Activated T-helper 17 cell treated with anti-CD3 and anti-CD28 coated beads, Interleukin-2, amount 50 U/mL, for 72 hours (primary cell): ENCODE data around the gene CDC42BPB. TPM values are rescaled to one million over a fixed set of nuclear protein-coding genes. Genes with fewer than 3 reads are reported as not detected.
A peak's percentile ranks its signal among the peaks of the same experiment; 100 is the strongest.

Experiments used
- ATAC-seq: fragments of 150-1000 bp; cut with Tn5 transposase; replicated peaks from 2 replicates; pipeline ENCODE4 v1.10.0; 2021; ENCODE audit warnings: mild to moderate bottlenecking, moderate library complexity
- H3K27ac Mint-ChIP-seq: one replicate; pipeline ENCODE4 v1.8.0; 2022; ENCODE audit warnings: mixed read lengths
- H3K27me3 Mint-ChIP-seq: one replicate; pipeline ENCODE4 v1.8.0; 2022; ENCODE audit warnings: mixed read lengths
- H3K36me3 Mint-ChIP-seq: one replicate; pipeline ENCODE4 v1.8.0; 2022; ENCODE audit warnings: low read depth, mild to moderate bottlenecking, mixed read lengths
- H3K4me1 Mint-ChIP-seq: one replicate; pipeline ENCODE4 v1.8.0; 2022; ENCODE audit warnings: mixed read lengths
- H3K4me3 Mint-ChIP-seq: one replicate; pipeline ENCODE4 v1.8.0; 2022; ENCODE audit warnings: mild to moderate bottlenecking, mixed read lengths
- H3K9me3 Mint-ChIP-seq: one replicate; pipeline ENCODE4 v1.8.0; 2022; ENCODE audit warnings: mixed read lengths
- total RNA-seq, 2 donors: library from RNA; stranded (reverse); gene quantifications; one replicate each; pipeline ENCODE4 v1.2.3, GENCODE V29; 2022

CDC42BPB gene
- total RNA-seq, 2 donors from 2014 or later: 7.2 to 7.3 TPM

DNA sequence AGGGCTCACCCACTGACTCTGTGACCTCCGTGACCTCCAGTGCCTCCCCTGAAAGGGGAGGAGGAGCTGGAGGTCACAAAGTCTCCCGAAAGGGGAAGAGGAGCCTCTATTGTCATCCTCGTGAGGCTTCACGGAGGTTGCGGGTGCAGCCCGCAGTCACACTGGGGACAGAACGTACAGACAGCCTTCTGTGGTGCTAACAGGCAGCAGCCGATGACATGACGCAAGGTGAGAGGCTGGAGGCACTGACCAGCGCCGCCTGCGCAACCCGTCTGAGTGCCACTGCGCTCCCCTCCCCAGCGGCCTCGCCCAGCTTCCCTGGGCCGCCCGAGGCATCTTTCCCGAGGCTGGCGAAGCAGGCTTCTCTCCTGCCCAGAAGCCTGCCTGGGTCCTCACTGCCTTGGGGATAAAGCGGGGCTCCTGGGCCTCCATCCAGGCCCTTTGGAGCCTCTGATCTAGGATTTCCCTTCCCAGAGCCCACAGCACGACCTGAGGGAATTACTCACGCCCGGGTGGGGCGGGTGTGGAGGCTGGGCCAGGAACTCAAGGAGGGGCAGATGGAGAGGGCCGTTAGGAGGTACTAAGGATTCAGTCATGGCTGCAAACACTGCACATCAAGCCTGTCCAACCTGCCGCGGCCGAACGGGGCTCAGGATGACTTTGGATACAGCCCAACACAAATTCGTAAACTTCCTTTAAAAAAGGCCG, 14.3 kb upstream of the CDC42BPB start:
- Mint-ChIP-seq H3K4me3 (no peak overlapping the region), H3K27ac (no peak overlapping the region), H3K4me1 (no peaks in the 10 kb centered on the region), H3K9me3 (no peaks in the 10 kb centered on the region), H3K27me3 (no peaks in the 10 kb centered on the region), H3K36me3 (no peaks in the 10 kb centered on the region)
- ATAC-seq: no peak

DNA sequence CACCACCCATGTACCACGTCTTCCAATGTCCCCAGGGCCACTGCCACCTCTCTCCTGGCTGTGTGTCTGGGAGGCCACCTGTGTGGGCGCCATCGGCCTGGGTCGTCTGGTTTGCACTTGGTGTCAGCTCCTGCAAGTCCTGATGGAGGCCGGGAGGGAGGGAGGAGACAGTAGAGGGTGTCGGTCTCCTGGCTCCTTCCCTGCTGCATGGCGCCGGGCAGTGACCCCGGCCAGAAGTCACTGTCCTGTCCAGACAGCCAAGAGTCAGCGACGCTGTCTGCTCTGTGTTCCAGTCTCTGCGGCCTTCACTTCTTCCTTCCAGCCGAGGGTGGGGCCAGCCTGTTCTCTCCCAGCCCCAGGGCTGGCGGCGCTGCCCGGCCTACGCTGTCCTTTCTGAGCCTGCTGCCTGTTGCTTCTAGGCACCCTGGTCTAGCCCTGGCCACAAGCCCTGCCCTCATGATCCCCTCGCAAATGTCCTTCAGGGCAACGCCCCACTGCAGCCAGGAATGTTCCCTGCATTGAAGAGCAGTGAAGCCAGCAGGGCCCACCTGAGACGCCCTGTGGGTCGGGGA, 13.7 kb upstream of the CDC42BPB start:
- no peak for ATAC-seq
- Mint-ChIP-seq H3K36me3 (no peaks in the 10 kb centered on the region), H3K4me1 (no peaks in the 10 kb centered on the region), H3K27ac (no peak overlapping the region), H3K4me3 (no peak overlapping the region), H3K9me3 (no peaks in the 10 kb centered on the region), H3K27me3 (no peaks in the 10 kb centered on the region)

DNA sequence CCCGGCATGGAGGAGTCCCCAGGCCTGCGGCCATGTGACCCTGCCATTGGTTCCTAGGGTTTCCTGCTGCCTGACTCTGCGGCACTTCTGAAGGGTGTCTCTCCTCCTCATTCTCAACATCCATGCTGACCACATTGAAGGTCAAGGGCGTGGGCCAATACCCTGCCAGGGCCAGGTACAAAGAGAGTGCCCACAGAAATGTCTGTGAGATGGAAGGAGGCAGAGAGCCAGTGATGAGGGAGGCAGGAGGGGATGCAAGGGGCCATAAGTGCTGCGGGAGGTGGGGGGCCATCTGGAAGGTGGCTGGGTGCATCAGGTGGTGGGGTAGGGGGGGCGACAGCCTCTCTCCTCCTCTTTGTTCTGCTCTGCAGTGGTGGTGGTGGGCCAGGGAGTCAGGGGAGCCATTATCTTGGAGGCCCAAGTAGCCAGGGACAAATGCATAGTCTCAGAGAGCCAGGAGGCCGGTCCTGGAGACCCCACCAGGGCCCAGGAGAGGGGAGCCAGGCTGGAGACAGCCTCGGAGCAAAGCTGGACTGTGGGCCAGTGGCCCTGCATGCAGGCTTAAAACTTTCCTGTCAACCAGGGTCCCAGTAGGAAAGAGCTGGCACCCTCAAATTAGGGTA, 13.0 kb upstream of the CDC42BPB start:
- H3K36me3 Mint-ChIP-seq: no peaks in the 10 kb centered on the region
- no peaks in the 10 kb centered on the region for H3K4me1 Mint-ChIP-seq
- no peaks in the 10 kb centered on the region for H3K27me3 Mint-ChIP-seq
- no peak overlapping the region for H3K4me3 Mint-ChIP-seq
- H3K27ac Mint-ChIP-seq: no peak overlapping the region
- no peak for ATAC-seq
- H3K9me3 Mint-ChIP-seq: no peaks in the 10 kb centered on the region

DNA sequence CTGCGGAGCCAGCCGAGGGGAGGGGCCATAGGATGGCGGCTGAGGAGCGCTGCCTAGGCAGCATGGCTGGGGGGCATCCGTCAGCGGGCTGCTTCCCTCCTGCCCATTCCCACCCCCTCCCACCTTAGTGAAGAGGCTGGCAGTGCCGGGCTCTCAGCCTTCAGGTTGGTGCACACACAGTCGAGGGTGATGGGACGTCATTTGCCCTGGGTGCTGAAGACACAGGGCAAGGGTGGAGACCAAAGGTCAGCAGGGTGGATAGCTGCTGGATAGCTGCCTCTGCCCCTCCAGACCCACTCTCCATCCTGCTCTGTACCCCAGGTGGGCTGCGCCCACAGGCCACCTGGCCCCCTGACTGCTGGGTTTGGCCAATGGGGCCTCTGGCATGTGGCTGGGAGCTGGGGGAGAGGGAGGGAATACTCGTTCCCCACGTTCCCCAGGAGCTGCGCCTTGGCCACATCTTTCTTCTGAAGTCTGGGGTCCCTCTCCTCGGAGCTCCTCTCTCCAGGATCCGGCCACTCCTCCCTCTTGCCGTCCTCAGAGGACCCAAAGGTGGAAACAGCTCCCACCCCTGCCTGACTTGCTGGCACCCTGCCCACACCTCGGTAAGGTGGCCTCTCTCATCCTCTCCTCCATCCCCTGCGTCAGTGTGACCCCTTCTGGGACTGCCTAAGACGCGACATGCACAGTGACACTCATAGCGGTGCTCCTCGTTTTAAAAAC, 11.2 kb upstream of the CDC42BPB start:
- Mint-ChIP-seq H3K36me3 (no peaks in the 10 kb centered on the region), H3K4me3 (no peak overlapping the region), H3K27me3 (no peaks in the 10 kb centered on the region), H3K9me3 (no peaks in the 10 kb centered on the region), H3K27ac (no peak overlapping the region), H3K4me1 (no peaks in the 10 kb centered on the region)
- no peak for ATAC-seq

DNA sequence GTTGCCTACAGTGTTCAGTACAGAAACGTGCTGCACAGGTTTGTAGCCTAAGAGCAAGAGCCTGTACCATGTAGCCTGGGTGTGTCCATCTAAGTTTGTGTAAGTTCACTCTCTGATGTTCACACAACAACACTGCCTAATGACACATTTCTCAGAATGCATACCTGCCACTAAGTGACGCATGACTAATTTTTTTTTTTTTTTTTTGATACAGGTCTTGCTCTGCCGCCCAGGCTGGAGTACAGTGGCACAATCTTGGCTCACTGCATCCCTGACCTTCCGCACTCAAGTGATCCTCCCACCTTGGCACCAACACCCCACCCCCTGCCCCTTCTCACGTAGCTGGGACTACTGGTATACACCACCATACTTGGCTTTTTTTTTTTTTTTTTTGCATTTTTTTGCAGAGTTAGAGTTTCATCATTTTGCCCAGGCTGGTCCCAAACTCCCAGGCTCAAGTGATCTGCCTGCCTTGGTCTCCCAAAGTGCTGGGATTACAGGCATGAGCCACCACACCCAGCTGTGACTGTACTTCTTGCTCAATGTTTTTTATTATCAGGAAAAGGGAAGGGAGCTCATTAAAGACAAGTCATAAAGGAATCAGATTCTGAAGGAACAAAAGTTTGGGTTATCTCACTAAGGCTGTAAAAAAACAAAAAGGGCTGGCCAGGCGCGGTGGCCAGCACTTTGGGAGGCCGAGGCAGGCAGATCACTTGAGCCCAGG, 10.0 kb upstream of the CDC42BPB start:
- no peak overlapping the region for H3K4me3 Mint-ChIP-seq
- H3K4me1 Mint-ChIP-seq: no peaks in the 10 kb centered on the region
- no peak overlapping the region for H3K27ac Mint-ChIP-seq
- no peaks in the 10 kb centered on the region for H3K27me3 Mint-ChIP-seq
- peak; percentile 45 for ATAC-seq
- H3K36me3 Mint-ChIP-seq: no peaks in the 10 kb centered on the region
- no peaks in the 10 kb centered on the region for H3K9me3 Mint-ChIP-seq

DNA sequence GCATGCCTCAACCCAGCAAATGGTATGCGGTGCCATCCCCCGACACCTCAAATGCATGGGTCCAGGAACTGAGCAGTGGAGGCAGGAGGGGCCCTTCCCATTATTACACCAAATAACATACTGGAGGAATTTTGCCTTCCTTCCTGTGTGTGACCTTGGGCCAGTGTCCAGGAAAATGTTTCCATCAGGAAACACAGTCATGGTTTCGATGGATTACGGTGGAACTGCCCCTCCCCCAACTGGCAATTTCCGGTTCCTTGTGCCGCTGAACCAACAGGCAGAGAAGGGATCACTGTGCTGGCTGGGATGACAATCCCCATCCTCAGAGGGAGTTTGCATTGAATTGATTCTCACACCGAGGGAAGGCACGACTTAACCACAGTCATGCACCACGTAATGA, 9.1 kb upstream of the CDC42BPB start:
- H3K4me1 Mint-ChIP-seq: no peaks in the 10 kb centered on the region
- no peak overlapping the region for H3K27ac Mint-ChIP-seq
- H3K36me3 Mint-ChIP-seq: no peaks in the 10 kb centered on the region
- H3K9me3 Mint-ChIP-seq: no peaks in the 10 kb centered on the region
- ATAC-seq: no peak
- no peaks in the 10 kb centered on the region for H3K27me3 Mint-ChIP-seq
- no peak overlapping the region for H3K4me3 Mint-ChIP-seq

DNA sequence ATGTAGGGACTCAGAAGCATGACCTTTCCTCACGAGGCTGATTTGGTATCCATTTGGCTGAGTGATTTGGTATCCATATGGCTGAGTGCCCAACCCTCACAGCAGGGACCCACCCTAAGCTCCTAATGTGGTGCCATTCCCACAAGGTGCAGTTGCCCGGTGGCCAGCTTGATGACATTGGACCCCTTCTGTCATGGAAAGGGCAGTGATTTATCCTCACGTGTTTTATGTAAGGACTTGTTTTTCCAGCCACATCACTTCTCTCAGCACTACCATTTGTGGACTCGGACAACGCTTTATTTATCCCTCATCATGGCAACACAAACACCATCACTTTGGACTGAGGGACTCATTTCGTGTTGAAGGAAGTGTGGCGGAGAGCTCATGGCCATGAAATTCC, 8.5 kb upstream of the CDC42BPB start:
- Mint-ChIP-seq H3K36me3 (no peaks in the 10 kb centered on the region), H3K27ac (no peak overlapping the region), H3K4me3 (no peak overlapping the region), H3K4me1 (no peaks in the 10 kb centered on the region), H3K27me3 (no peaks in the 10 kb centered on the region), H3K9me3 (no peaks in the 10 kb centered on the region)
- no peak for ATAC-seq

DNA sequence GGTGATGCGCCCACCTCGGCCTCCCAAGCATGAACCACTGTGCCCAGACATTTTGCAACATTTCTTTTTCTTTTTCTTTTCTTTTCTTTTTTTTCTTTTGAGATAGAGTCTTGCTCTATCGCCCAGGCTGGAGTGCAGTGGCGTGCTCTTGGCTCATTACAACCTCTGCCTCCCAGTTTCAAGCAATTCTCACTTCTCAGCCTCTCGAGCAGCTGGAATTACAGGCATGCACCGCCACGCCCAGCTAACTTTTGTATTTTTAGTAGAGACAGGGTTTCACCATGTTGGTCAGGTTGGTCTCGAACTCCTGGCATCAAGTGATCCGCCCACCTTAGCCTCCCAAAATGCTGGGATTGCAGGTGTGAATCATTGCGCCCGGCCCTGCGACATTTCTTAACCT, 7.6 kb upstream of the CDC42BPB start:
- Mint-ChIP-seq H3K36me3 (no peaks in the 10 kb centered on the region), H3K9me3 (no peaks in the 10 kb centered on the region), H3K4me3 (no peak overlapping the region), H3K4me1 (no peaks in the 10 kb centered on the region), H3K27ac (no peak overlapping the region), H3K27me3 (no peaks in the 10 kb centered on the region)
- no peak for ATAC-seq

DNA sequence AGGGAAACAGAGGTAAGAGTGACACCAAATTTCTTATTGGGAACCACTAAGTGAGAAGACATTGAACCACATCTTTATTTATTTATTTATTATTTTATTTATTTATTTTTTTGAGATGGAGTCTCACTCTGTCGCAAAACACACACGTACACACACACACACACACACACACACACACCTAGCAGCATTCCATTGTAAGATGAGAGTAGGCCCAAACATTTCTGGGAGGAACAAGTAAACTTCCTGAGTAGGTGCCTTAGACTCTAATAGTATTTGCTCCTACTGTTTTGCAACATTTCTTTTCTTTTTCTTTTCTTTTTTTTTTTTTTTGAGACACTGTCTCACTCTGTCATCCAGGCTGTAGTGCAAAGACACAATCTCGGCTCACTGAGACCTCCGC, 7.1 kb upstream of the CDC42BPB start:
- Mint-ChIP-seq H3K27me3 (no peaks in the 10 kb centered on the region), H3K4me1 (no peaks in the 10 kb centered on the region), H3K27ac (no peak overlapping the region), H3K4me3 (no peak overlapping the region), H3K36me3 (no peaks in the 10 kb centered on the region), H3K9me3 (no peaks in the 10 kb centered on the region)
- no peak for ATAC-seq

GRCh38 chr14:103061482-103061976, 4.2 kb upstream of the CDC42BPB start:
- no peaks in the 10 kb centered on the region for H3K36me3 Mint-ChIP-seq
- no peak for ATAC-seq
- no peak overlapping the region for H3K27ac Mint-ChIP-seq
- H3K4me3 Mint-ChIP-seq: no peak overlapping the region
- no peaks in the 10 kb centered on the region for H3K27me3 Mint-ChIP-seq
- H3K4me1 Mint-ChIP-seq: no peaks in the 10 kb centered on the region
- no peaks in the 10 kb centered on the region for H3K9me3 Mint-ChIP-seq

- H3K27me3 Mint-ChIP-seq: no peaks in the 10 kb centered on the region
- no peaks in the 10 kb centered on the region for H3K36me3 Mint-ChIP-seq
- peak overlapping the region; percentile 55 for H3K4me3 Mint-ChIP-seq
- H3K4me1 Mint-ChIP-seq: no peaks in the 10 kb centered on the region
- no peaks in the 10 kb centered on the region for H3K9me3 Mint-ChIP-seq
- no peak for ATAC-seq
- H3K27ac Mint-ChIP-seq: no peak overlapping the region
These were observed 2.2 kb upstream of the CDC42BPB start for GRCh38 chr14:103059556-103059955.

GRCh38 chr14:103058164-103059055, 1.1 kb upstream of the CDC42BPB start:
- Mint-ChIP-seq H3K4me1 (no peaks in the 10 kb centered on the region), H3K4me3 (peak overlapping the region; percentile 55), H3K9me3 (no peaks in the 10 kb centered on the region), H3K27me3 (no peaks in the 10 kb centered on the region), H3K27ac (no peak overlapping the region), H3K36me3 (no peaks in the 10 kb centered on the region)
- ATAC-seq: peak; percentile 1

DNA sequence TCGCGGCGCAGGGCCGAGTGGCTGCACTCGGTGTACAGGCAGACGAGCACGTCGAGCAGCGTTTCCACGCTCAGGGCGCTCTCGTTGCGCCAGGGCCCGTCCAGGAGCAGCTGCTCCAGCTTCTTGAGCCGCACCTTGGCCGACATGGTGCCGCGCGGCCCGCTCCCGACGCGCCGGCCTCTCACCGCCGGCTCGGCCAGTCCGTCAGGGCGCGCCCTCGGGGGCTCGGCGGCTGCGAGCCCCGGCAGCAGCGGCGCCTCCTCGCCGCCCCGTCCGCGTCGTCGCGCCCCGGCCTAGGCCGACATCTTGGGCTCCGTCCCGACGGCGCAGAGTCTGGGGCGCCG, 349 bp downstream of the CDC42BPB start:
- ATAC-seq: peak; percentile 26
- H3K36me3 Mint-ChIP-seq: no peaks in the 10 kb centered on the region
- H3K9me3 Mint-ChIP-seq: no peaks in the 10 kb centered on the region
- H3K4me3 Mint-ChIP-seq: peak overlapping the region; percentile 67
- no peaks in the 10 kb centered on the region for H3K27me3 Mint-ChIP-seq
- H3K4me1 Mint-ChIP-seq: no peaks in the 10 kb centered on the region
- no peak overlapping the region for H3K27ac Mint-ChIP-seq
